SKM-1 treated with dmso at 0.1 percent for 144 hours (cell line): ENCODE results near the gene ERAL1.
"Not testable (repeated sequence)": the region's sequence is repeated elsewhere in the genome, so short reads cannot be mapped to it uniquely, and the experiment has no call there.

Experiments
- DNase-seq: peaks from one replicate; lab custom pipeline; 2025; ENCODE audit not compliant: unreplicated experiment; lab: John Stamatoyannopoulos, UW

Gene ERAL1

DNA sequence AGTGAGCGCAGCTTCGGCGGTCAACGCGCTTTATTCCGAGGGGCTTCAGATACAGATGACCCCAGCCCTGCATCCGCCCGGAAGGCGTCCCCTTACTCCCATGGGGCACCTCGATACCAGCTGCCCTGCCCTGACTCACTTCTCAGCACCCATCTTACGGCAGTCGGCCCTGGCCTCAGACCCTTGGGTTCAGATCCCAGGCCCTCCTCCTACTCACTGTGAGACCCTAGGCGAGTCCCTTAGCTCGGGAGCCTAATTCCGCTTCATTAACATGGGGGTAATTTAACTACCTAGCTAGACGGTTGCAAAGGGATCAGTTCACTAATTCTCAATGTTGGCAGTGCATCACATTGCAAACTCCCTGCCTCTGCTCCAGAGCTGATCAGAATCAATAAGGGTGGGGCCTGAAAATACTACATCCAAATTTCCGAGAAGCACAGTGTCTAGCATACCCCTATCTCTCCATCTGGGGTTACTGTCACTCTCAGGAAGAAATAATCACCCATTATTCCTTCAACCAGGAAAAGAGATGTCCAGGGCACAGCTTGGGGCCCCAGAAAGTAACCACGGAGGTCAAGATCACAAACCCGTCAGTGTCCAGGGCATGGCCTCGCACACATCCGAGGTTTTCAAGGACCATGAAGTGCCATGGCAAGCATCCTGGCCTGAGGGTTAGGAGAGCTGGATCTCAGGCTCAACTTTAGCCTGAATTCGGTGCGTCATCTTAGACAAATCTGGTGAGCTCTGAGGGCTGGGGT lies 43.1 kb downstream of the ERAL1 start:
- no peak for DNase-seq

DNA sequence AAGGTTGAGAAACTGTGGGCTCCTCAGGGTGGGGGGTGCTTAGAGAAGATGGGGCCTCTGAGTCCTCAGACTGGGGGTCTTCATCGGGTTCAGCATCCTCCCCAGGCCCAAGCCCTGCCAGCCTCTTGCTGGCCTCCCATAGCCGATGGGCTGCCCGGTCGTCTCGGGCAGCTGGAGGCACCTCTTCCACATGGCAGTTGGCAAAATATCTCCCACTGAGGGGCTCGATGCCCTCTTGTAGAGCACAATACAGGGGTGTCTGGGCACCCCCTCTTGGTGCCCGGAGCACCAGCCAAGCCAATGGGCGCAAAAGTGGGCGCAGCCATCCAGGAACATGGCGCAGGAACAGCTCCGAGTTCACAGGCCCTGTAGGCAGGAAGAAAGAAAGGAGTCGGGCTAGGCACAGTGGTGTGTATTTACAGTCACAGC lies 43.7 kb downstream of the ERAL1 start:
- no peak for DNase-seq

DNA sequence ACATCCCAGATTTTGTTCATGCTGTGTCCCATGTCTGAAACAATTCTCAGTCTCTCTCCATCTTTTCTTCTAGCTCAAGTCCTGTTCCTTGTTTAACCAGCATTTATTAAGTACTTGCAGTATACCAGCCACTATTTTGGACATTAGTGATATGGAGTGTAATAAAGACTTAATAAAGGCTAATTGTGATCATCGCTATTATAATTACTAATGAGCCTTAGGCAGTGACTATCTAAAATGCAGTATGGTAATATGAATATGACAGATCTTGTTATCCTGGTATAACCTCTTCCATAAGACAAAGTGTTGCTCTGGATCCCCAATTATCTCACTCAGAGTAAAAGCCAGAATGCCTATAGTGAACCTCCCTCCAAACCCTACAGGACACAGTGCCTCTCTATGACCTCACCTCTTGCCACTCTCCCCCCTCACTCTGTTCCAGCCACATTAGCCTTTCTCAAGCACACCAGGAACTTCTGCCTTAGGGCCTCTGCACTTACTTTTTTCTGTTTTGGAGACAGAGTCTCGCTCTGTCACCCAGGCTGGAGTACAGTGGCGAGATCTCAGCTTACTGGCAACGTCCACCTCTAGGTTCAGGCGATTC lies 44.5 kb downstream of the ERAL1 start:
- DNase-seq = no peak

DNA sequence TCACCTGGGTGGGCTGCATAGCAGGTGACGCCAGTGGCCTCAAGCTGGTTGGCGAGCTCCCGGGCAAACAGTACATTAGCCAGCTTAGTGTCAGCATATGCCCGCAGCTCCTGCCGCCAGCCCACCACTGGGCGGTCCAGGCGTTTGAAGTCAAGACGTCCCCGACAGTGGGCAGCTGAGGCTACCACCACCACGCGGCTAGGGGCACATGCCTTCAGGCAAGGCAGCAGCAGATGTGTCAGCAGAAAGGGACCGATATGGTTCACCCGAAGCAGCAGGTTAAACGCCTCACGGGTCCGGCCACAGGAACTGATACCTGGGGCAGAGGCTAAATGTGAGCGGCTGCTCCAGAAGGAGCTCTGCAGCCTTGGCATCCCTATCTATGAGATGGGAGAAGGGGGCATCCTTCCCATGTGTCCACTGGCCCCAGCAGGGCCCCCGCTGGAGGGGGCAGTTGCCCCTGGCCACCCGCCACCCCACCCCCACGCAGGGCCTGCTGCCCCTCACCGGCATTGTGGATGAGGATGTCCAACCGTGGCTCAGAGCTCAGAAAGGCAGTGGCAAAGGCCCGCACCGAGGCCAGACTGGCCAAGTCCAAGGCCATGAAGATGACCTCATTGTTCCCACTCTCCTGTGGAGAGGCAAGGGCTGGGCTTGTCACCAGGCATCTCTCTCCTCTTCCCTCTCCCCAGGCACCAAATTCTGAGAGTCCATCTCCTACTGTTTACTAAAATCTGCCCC lies 46.3 kb downstream of the ERAL1 start:
- DNase-seq = no peak

DNA sequence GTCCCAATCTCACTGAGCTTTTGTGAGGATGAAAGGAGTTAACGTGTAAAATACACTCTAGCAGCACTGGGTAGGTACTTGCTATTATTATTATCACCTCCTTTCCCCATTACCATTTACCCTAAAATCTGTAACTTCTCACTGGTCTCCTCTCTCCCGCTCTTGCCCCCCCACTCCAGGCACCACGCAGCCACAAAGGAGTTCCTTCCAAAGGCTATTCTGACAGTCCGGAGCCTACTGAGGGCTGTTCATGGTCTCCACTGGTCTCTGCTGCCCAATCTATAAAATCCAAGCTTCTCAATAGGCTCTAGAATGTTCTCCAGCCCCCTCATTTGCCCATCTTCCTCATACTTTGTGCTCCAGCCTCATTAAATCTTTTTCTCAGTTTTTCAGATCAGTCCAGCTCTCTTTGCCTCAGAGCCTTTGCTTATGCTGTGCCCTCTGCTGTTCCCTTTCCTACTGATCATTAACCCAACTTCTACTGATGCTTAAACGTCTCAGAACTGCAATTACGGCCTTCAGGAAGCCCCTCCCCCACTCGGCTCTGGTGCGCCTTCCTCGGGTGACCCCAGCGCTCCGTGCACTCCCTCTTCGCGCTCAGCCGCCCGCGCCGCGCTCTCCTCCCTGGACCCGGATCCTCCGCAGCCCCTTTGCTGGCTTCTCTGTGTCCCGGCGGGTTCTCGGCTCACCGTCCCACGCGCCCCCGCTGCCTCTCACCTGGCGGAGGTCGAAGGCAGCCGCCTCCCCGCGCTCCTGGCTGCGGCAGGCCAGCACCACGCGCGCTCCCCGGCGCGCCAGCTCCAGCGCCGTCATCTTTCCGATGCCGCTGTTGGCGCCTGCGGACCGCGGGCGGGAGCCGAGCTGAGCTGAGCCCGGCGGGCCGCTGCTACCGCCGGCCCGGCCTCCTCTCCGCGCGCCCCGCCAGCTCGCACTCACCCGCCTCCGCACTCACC lies 47.3 kb downstream of the ERAL1 start:
- peak; percentile 17 for DNase-seq

DNA sequence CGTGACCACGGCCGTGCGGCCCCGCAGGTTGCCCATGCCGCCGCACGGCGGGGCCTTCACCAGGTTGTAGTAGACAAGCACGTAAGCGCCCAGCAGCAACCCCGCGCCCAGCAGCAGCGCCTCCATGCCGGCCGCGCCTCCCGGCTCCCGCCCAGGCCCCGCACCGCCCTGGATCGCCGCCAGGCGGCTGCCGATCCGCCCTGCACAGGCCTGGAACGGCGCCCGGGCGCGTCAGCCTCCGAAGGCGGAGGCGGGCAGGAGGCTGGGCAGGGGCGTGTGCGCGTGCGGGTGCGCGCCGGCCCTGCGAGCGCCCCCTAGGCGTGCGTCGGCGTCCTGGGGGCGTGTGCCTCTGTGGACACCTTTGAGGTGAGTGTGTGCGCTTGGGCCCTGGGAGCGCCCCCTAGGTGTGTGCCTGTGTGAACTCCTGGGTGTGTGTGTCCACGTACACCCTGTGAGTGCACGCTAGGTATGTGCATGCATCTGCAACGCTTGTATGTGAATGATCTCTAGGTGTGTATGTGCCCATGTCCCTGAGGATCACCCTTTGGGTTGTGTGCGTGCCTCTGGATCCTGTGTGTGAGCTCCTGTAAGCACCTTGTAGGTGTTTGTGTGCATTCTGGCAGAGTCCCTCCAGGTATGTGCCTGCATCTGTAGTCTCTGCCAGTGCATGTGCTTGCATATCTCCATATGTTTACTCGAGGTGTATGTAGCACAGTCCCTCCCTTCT lies 48.2 kb downstream of the ERAL1 start, which contains the start of gene DHRS13:
Gene DHRS13 (minus strand): TSS at position 261 of the 727 bp plus-strand sequence. CDS start 135 bp downstream, at position 126.
- peak; percentile 93 for DNase-seq

DNA sequence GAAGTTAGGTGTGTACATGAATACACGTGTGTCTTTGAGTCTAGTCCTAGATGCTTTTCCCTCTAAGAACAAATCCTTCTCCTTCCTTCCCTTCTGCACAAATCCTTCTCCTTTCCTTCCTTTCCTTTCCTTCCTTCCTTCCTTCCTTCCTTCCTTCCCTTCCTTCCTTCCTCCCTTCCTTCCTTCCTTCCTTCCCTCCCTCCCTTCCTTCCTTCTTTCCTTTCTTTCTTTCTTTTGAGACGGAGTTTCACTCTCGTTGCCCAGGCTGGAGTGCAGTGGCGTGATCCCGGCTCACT lies 48.7 kb downstream of the ERAL1 start:
- DNase-seq = not testable (repeated sequence)

DNA sequence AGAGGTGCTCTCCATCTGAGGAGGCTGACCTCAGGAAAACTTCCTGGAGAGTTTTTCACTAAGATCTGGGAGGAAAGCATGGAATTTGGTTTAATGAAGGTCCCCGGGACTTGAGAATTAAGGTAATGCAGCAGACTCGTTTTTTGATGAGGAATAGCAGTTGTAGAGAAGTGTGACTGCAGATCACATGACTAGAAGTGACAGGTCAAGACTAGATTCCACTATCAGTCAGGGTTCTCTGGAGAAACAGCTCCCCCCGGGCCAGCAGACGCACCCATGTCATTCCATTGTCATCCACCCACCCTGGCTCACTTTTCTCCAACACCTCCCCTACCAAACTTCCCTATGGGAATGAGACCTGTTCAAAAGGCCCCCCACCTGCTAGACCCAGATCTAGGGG lies 50.0 kb downstream of the ERAL1 start:
- DNase-seq = no peak

DNA sequence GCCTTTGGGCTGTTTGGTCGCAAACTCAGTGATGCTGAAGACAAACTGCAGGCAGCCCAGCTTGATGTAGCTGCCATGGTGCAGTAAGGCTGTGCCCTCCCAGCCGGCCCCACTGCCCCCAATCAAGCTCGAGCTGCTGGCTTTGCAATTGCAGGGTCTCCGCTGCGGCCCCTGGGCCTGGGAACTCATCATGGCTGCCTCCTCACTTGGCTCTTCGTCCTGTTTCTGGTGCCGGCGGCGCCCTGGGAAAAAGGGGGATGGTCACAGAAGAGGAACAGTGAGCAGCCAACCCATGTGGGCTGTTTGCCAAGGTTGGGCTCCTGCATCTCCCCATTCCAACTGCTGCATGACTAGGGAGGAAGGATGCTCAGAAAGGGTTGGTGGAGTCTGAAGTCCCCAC lies 51.5 kb downstream of the ERAL1 start:
- no peak for DNase-seq

DNA sequence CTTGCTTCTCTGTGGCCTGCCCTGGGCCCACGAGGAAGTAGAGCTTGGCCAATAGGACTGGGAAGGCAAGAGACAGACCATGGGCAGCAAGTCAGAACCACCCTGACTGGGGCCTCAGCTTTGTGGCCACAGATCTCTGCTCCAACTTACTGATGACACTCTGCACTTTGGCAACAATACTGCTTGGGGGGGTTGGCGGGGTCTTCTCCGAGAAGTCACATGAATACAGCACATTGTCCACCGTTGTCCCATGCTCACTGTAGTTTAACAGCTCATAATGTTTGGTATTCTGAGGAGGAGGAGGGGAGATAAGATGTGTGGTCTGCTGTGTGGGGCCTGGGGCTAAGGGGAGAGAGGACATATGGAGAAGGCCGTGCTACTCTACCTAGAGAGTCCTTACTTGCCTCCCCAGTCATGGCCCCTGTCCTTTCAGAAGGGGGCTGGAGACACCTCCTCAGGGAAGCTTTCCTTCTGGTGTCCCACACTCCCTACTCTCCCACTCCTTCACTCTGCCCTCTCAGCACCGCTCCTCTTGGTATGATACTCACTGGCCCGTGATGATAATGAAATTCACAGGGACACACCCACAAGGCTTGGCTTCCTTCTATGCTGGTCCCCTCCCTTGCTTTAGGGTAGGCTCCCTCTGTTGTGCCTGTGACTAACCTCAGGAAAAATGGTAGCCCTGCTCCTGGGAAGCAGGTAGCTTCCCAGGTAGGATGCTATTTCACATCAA lies 52.1 kb downstream of the ERAL1 start:
- no peak for DNase-seq

DNA sequence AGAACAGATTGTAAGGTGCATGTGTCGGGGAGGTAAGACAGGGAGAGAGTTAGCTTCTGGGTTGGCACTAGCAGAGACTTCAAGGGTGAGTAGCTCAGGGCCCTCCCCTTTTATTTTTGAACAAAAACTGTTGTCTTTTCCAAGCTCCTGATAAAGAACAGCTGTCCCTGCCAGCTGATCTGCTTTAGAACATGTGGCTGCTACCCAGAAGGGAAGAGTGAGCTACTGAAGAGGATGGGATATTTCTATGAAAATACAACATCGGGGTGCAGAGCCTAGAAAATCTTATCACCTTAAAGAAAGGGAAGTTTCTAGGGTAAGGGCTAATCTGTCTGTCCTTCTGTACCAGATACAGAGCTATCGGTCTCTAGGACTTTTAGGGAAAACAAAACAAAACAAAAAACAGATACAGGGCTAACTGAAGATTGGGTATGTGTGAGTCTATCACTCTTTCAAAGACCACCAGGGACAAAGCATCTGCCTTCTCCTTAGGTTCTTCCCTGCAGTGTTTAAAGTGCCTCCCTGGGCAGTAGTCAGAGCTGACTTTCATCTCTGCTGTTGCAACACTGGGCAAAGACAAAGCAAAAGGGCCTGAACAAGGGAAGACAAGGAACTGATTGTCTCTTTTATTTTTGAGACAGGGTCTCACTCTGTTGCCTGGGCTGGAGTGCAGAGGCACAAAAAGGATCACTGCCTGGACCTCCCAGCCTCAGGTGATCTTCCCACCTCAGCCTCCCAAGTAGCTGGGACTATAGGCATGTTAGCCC lies 53.1 kb downstream of the ERAL1 start:
- no peak for DNase-seq

DNA sequence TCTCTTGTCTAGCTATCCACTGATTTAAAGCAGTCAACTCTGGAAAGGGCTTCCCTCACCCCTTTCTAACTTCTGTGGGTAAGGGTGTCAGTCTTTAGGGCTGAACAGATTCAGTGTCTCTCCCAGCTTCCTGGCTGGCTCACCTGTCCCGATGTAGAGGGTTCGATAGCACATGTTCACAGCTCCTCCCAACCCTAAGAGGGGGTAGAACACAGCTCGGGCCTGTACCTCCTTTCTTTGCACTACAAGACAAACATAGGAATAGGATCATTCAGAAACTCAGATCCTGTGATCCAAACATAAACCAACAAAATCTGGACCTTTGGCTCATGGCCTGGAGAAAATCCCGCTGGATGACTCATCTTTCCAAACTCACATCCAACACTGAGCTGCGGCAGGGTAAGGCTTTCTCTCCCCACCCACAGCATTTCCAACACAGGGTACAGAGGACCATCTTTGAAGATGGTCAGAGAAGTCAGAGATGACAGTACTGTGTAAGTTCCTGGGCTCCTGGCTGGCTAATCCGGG lies 53.9 kb downstream of the ERAL1 start:
- DNase-seq = no peak

DNA sequence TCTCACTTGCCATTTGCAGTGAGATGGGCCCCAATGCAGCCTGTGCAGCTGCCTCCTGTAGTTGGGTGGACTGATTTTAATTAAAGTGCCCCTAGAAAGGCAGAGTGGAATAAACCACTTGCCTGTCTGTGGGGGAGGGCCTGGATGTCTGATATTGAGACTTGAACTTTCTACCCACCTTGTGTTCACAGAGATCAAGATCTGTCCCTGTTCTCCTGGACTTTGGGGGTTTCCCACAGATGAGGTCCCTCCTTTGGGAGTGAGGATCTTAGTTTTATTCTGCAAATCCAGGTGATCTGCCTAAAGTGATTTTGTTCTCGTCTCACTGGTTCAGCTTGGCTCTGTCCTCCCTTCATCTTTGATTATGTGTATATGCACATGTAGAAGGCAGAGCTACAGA lies 55.7 kb downstream of the ERAL1 start:
- DNase-seq = no peak
